AG09319 (cell line): ENCODE results near the gene SLC45A2.
"Not testable (repeated sequence)": the region's sequence is repeated elsewhere in the genome, so short reads cannot be mapped to it uniquely, and the experiment has no call there.

Experiments
- DNase-seq: peaks from one replicate; pipeline ENCODE4 v3.0.0-alpha.2; 2010; ENCODE audit warnings: low read depth; ENCODE audit errors: extremely low read depth
- TF ChIP-seq, protein P1 (sequence below): IDR thresholded peaks from 2 replicates; pipeline ENCODE4 v1.5.1; 2011; ENCODE audit warnings: low read depth, mild to moderate bottlenecking, inconsistent platforms, low read length, moderate library complexity

The SLC45A2 gene

DNA sequence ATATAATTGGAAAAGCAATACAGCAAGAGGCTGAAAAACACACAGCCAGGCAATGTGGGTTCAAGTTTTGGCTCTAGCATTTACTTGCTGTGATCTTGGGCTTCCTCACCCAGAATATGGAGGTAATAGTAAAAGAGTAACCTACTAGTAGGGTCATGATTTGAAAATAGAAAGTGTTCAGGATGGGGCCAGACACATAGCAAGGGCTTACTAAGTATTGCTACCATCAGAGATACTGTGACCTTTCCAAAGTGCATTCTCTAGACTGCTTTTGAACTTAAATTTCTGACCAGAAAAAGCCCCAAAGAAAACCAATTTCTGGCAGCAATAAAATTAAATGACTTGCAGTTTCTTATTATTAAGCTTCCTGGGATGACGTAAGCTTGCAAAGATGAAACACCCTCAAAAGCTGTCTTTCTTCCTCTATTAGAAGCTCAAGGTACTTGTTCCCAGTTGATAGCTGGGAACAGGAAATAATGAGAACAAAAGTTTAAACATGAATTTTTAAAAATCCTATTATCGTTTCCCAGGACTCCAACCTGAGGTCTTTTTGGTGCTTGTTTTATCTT is 20.3 kb downstream of the SLC45A2 start:
- DNase-seq = no peak
- TF ChIP-seq, protein P1, sequence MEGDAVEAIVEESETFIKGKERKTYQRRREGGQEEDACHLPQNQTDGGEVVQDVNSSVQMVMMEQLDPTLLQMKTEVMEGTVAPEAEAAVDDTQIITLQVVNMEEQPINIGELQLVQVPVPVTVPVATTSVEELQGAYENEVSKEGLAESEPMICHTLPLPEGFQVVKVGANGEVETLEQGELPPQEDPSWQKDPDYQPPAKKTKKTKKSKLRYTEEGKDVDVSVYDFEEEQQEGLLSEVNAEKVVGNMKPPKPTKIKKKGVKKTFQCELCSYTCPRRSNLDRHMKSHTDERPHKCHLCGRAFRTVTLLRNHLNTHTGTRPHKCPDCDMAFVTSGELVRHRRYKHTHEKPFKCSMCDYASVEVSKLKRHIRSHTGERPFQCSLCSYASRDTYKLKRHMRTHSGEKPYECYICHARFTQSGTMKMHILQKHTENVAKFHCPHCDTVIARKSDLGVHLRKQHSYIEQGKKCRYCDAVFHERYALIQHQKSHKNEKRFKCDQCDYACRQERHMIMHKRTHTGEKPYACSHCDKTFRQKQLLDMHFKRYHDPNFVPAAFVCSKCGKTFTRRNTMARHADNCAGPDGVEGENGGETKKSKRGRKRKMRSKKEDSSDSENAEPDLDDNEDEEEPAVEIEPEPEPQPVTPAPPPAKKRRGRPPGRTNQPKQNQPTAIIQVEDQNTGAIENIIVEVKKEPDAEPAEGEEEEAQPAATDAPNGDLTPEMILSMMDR = no peak

DNA sequence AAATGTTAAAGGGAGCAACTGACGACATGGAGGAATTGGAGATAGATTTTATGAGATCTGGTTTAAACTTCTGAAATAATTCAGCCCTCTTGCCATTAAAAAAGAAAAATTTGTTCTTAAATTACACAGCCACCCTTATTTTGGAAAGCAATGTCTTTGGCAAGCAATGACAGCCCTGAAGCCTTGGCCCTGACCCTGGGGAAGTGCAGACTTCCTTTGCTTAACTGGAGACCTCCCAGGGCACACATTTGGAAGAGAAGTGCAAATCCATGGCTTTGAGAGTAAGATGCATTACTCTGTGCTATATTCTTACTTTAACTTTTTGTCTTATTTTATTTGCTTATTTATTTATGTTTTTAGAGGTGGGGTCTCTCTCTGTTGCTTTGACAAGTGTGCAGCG is 26.3 kb downstream of the SLC45A2 start:
- DNase-seq = no peak
- TF ChIP-seq, protein P1 = no peak

DNA sequence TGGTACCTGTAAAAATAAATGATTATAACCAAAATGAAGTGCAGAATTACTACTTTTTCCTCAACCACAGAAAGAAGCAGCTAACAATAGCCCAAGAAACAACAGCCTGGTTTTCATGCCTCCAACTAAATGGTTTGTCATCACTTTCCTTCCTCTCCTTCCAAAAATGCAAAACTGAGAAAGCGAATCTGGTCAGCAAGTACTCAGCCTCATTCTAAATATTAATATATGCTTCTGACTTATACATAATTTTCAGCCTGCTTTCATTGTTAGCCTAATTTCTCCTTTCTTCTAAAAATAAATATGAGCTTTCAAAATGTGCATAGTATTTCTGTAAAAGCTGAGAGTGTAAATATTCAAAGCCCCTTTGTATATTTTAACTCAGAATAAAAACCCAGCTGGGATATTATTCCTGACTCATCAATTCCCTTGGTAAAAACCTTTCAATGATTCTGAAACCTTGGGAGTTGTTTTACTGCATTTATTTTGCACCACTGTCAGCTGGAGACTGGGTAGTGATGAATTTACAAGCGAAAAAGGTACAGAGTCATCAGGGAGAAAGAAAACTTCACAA is 26.8 kb downstream of the SLC45A2 start:
- TF ChIP-seq, protein P1 = no peak
- DNase-seq = no peak

DNA sequence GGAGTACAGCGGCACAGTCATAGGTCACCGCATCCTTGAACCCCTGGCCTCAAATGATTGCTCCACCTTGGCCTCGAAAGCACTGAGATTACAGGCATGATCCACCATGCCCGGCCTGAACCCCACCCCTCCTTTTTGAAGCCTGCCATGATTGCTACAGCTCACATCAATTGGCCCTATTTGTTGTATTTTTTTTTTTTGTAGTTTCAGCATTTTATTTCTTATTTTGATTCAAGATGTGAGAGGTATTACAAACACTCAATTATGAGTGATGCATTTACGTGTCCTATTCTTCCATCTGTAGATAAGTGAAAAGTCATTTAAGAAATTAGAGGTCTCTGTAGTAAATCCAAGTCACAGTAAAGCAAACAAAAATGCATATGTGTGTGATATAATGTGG is 32.3 kb downstream of the SLC45A2 start:
- DNase-seq = not testable (repeated sequence)

DNA sequence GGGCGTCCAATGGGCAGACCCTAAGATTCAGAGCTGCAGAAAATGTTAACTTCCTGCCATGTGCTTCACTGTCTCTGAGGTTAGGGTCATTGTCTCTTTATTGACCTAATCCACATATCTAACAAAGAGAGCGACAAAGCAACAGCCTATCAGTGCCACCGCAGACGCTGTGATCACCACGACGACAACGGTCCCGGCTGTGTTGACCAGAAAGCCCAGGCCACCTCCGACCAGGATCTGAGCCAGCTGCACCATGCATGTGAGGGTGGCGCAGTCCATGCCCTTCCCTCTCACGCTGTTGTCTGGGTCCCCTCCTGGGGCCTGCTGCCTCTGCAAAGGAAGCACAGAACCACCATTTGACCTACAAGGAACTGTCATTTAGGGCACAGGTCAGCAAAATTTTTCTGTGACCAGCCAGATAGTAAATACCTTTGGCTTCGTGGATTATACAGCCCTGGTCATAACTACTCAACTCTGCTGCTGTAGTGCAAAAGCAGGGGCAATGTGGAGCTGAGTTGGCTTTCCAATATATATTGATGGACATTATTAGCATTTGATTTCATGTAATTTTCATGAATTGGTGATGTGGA is 39.9 kb downstream of the SLC45A2 start:
- no peak for DNase-seq
- TF ChIP-seq, protein P1 = no peak

DNA sequence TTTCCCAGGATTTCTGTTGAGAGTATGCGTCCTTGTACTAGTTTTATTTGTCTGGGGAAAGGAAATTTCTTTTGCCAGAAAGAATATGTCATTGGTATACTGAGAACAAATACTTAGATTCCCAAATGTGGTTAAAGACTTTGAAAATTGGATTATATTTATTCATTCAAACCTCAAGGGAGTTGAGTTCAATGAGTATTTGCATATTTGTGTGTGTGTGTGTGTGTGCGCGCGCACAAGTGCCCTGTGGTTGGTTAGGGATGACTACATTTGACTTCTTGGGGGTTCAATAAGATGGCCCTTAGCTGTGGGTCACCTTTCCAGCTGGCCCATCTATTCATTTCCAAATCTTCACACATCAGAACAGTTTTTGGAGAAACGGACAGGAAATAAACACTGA is 43.4 kb downstream of the SLC45A2 start:
- TF ChIP-seq, protein P1 = no peak

DNA sequence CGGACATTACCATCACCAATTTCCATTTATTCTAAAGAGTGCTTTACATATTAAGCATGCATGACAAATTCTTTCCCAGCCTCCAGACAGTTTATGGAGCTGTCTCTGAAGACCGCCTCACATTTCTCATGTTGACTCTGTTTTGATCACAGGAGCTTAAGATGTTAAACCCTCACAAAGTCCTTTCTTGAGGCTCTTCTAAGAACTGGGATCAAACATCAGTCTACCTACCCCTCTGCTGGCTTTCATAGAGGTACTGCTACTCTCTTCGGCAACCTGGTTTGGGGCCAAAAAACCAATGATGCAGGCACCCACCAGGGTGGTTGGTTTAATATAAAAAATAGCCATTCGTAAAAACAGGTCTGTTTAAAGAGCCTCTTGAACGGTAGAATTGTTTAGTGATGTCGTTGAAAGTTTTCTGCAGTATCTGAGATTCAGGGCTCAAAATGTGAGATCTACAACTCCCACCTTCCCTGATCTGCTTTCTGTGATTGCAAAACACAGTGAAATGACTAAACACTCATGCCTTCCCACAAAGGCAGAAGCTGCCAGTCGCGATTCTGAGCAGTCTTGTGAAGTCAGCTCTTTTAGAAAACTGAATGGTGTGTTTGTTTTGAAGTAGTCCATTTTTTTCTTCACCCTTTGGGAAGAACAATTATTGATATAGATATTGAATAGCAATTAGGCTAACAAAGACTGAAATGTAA is 44.8 kb downstream of the SLC45A2 start:
- TF ChIP-seq, protein P1 = no peak
- DNase-seq = no peak

More for the DNA sequence above, 43.4 kb downstream of the SLC45A2 start:
- DNase-seq = no peak
